Limb (tissue), 2 donors: Measurements from ENCODE around the gene FIBIN.
A peak's percentile ranks its signal among the peaks of the same experiment; 100 is the strongest.

Experiments used
- DNase-seq, 2 donors: peaks; one replicate each; pipeline ENCODE4 v3.0.0-alpha.2; 2016; ENCODE audit errors: extremely low spot score in 2 of 2

The FIBIN gene

DNA sequence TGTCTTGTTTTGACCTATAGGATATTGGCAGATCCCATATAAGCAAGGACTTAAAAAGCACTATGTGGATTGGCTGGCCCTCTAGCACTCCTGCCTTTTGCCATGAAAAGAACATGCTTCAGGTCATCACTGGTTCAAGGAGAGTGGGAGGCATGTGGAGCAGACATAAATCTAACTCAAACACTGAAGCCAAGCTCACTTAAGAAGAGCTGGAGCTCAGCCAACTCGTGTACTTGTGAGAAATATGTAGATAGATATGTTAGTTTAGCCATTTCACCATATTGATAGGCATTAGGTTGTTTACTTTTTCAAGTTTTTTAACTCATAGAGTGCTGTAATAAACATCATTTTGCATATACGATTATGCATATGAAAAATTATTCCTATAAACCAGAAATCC, 26.8 kb downstream of the FIBIN start:
- no peak for DNase-seq

DNA sequence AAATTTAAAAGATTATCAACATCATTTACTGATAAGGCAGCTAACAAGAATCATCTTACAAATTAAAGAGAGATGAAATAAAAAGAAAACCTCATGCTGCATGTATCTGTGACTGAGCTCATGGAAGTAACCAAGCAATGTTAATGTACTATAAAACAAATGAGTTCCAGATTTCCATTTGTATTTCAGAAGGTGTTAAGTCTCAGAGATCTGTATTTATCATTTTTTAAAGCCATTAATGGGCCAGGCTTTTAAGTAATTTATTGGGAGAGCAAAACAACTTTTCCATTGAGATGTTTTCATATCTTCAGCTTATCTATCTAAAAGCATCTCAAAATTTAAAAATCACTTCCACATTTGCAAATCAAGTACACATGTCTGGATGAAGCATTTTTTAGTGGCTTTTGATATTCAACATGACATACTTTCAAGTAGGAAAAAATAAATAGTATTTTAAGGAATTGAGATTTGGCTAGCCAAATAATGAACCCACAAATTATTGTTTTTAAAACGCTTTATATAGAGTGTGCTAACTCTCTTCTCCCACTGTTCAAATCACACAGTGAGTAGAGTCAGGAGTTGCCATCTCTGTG, 28.8 kb downstream of the FIBIN start:
- DNase-seq: no peak

DNA sequence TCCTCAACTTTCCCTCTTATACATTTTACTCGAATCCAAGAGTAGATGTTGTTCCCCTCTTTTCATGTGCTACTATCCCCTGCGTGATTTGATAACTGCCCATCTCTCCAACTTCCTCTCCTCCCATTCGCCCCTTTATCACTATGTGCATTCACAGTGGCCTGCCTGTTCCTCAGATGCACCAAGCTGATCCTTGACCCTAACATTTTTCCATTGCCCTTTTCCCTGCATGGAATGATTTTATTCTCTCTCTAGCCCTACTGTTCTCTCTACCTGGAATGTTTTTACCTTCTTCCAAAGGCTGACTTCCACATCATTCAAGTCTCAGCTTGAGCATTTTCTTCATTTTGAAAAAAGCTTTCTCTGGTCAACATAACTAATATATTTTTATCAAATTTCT, 31.0 kb downstream of the FIBIN start:
- DNase-seq: no peak

DNA sequence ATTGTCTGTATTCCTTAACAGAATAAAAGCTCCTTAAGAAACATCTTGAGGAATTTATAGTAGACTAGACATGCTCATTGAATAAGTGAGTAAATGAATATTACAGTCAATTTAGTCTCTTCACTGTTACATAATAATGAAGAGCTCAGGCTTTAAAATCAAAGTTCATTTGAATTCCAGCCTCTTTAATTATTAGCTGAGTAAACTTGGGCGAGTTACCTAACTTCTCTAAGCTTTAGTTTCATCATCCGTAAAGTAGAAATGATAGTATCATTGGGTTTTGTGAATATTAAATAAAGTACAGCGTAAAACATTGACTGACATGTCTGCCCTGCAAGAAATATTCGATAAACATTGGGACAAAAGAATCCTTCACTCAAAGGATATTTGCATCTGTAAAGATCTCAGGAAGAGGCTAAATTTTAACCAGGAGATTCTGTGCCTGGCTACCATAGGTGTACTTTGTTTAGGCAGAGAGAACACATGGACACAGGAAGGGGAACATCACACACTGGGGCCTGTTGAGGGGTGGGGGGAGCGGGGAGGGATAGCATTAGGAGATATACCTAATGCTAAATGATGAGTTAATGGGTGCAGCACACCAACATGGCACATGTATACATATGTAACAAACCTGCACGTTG, 31.5 kb downstream of the FIBIN start:
- DNase-seq: no peak

DNA sequence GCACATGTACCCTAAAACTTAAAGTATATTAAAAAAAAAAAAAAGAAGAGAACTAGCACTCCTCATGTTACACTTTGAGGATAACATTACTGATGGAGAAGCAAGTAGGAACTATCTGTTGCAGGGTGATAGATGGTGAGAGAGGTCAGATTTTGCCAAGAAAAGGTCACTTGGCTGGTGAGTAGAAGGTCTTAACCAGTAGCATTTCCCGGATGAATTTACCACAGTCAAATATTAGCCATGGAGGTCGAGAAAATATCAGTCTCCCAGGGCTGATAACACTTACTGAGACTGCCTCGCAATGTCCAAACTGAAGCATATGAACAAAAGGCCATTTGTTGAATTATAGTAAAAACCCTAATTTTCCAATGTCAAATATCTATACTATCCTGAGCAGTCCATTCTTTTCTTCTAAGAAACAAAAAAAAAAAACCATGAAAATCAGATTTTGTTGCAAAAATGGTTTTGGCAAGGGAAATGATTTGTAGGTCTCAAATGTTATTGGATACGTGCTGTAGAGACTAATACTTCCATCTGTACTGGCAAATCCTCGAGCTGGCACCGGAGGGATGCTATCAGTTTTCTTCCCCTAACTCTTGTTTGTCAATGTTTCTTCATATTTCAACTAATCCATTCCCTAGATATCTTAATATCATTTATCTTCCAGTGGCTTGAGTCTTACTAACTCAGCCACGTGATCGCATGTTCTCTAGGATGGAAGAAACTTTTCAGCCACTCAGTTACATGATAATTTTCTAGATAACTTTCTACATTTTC, 32.2 kb downstream of the FIBIN start:
- DNase-seq: no peak

DNA sequence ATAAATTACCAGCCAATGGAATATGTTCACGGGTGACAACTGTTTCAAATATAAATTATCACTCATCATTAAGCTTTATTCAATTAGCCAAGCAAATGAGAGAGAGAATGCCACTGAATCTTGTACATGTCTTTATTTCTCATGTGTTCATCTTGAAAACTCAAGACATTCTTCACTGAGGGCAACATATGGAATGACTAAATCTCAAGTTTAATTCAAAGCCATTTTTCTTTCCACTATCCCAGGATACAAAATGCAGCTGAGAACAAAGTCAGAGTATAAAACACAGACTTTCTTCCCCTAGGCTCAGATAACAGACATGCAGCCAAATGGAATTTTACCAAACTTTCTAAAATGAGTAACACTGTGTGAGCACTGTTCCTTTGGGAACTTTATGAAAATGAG, 34.7 kb downstream of the FIBIN start:
- peak in 1 of 2 donors; percentile 80 for DNase-seq

DNA sequence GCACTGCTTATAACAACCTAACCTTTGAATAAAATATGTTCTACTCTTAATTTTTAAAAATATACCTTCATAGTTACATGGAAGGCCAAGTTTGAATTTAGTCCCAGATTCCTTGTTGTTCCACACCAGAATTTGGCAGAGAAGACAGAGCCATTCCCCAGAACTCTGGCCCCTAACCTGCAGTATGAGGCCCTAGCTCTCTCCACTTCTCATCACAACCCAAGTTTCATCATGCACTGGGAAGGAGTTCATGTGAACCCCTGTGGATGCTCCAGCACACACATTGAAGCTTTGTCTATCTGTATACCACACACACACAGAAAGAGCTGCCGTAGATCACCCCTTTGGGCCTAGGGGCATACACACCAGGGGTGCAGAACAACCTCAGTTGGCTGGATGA, 36.1 kb downstream of the FIBIN start:
- no peak for DNase-seq

DNA sequence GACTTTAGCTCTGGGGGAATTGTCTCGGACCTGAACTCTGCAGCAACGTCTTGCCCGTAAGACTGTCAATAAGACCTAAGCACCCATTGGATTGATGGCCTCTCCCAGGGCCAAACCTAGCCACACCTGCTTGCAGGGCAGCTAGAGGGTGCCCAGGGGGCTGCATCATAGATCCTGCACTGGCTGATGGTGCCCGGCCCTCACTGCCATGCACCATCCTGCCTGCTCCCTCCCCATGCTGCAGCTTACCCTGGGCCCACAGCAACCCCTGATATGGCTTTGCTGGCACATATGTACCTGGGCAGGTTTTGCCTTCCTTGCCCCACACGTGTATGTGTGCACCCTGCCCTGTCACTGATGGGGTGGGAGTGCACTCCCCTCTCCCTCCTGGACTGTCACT, 37.8 kb downstream of the FIBIN start:
- no peak for DNase-seq

DNA sequence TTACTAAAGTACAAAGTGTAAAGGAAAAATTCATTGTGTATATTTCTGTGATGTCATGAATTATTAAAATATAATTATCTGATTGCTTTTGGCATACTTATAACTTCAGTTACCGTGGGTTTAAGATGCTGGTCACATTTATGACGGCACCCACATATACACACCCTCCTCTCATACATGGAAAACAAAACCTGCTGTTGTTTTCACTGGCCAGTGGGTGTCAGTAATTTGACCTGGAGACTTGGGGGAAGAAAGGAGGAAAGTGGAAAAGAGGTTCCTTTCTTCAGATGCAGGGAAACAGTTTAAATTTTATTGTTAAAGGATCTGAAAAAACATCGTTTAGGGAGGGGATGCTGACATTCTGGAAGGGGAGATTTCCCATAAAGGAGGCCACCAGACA, 46.0 kb downstream of the FIBIN start:
- DNase-seq: no peak

DNA sequence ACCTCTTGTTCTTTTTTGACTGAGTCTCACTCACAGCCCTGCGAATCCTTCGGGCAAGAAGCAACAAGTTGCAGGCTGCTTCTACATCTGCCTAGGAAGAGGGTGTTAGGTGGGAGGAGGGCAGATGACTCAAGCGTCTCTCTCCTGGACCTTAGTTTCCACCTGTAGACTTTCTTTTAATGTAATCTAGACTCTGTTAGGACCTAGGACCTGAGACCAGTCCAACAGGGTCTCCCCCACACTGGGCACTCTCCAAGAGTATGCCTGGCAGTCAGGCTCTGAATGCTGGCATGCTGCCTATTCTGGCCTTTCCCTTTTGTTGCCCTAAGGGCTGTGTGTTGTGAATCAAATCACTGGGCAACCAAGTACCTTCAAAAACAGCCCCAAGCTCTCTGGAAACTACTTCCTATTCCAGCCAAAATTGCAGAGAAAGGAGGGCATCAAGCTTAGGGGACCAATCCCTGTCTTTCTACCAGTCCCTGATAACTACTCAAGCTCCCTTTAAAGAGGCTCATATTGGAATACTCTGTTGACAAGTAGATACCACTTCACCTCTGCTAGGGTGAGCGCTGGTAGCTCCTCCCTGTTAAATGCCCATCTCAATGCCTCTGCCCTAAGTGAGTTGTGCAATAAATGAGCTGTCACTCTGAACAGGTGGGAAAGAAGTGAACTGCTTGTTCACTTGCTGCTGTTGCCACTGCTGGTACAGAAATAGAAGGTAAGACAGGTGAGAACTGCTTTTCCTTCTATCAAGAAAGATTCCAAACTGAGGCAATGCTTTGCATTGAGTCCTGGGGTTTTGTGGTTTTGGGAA, 46.6 kb downstream of the FIBIN start, which contains the start of gene BBOX1:
BBOX1 (plus strand) TSS at position 514 of the 814 bp plus-strand sequence. CDS start 14,616 bp downstream, outside the sequence.
- DNase-seq: no peak

DNA sequence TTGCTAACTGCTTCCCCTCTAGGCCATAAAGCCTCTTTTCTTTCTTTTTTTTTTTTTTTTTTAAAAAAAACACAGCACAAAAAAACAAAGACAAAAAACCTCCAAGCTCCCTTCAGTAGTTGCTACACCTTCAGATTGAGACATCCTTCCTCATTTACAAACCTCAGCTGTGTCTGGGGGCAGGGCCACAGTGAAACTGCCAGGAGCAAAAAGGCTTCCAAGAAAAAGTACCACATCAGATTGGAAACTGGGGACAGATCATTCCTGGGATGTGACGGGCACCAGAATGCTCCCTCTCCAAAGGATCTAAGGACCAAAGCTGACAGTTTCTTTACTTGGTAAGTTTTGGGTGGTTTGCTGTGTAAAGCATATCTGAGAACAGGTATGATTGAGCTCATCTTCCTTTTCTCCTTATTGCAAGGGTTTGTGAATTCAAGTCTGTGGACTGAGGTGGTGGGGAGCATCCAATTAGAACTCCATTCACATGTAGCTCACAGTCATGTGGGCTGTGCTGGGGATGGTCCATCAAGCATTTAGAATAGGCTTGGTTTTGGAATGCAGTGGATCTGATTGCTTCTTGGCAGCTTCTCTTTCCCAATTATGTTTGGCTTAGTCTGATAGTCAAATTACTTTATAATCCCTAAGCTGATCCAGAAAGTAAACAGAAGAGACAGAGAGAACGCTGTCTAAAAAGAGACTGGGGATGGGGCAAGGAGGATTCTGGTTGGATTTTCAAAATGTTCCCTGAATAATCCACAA, 47.4 kb downstream of the FIBIN start:
- no peak for DNase-seq
